MCF 10A (cell line): ENCODE data around the gene C6orf120. TPM values are rescaled to one million over a fixed set of nuclear protein-coding genes. Genes with fewer than 3 reads are reported as not detected.

ENCODE experiments used
- BruUV-seq: library from RNA; stranded (reverse); fragments of 400-500 nt; replicated peaks from 2 replicates; lab custom pipeline; 2021; lab: Mats Ljungman, UMichigan
- CTCF ChIA-PET: fragments of 300-600 bp; sonication (Branson Sonifier 250); formaldehyde crosslinking; extraction: SDS; loops from one replicate; lab custom pipeline; 2021; ENCODE audit warnings: antibody characterized with exemption, inconsistent platforms; lab: Yijun Ruan, JAX
- POLR2A ChIA-PET: fragments of 300-600, 350-650 bp; sonication (Branson Sonifier 250); formaldehyde crosslinking; extraction: SDS; loops from one replicate; lab custom pipeline; 2020; ENCODE audit warnings: antibody characterized with exemption, inconsistent platforms; lab: Yijun Ruan, JAX
- DNase-seq: peaks from one replicate; pipeline ENCODE4 v3.0.0-alpha.2; 2018; ENCODE audit not compliant: unreplicated experiment
- H3K27ac Mint-ChIP-seq: one replicate; pipeline ENCODE4 v1.8.0; 2022; ENCODE audit warnings: mild to moderate bottlenecking, low read depth, mixed read lengths; ENCODE audit not compliant: unreplicated experiment
- H3K27me3 Mint-ChIP-seq: one replicate; pipeline ENCODE4 v1.8.0; 2022; ENCODE audit warnings: mixed read lengths; ENCODE audit not compliant: insufficient read depth, unreplicated experiment
- H3K36me3 Mint-ChIP-seq: one replicate; pipeline ENCODE4 v1.8.0; 2022; ENCODE audit warnings: mild to moderate bottlenecking, moderate library complexity, mixed read lengths; ENCODE audit not compliant: insufficient read depth, unreplicated experiment
- H3K4me1 Mint-ChIP-seq: one replicate; pipeline ENCODE4 v1.8.0; 2022; ENCODE audit warnings: mixed read lengths; ENCODE audit not compliant: insufficient read depth, unreplicated experiment
- H3K4me3 Mint-ChIP-seq: one replicate; pipeline ENCODE4 v1.8.0; 2022; ENCODE audit warnings: mild to moderate bottlenecking, moderate library complexity, mixed read lengths; ENCODE audit not compliant: unreplicated experiment
- H3K9me3 Mint-ChIP-seq: one replicate; pipeline ENCODE4 v1.8.0; 2022; ENCODE audit warnings: mixed read lengths; ENCODE audit not compliant: unreplicated experiment
- CTCF ChIP-seq: fragments of 200-600 bp; IDR thresholded peaks from one replicate; pipeline ENCODE4 v1.8.0; 2022; ENCODE audit warnings: antibody characterized with exemption, mild to moderate bottlenecking; ENCODE audit not compliant: unreplicated experiment
- intact Hi-C: fragments of 100-400 bp; cut with micrococcal nuclease; formaldehyde crosslinking; loops from 2 replicates; pipeline ENCODE4 v1.14.1; 2022
- total RNA-seq: library from RNA; stranded (reverse); gene quantifications from 2 replicates; pipeline ENCODE4 v1.2.3, GENCODE V29; 2022

The C6orf120 gene
- total RNA-seq, 1 experiment from 2014 or later, result 25.3 TPM

- no peak for TF ChIP-seq CTCF
- no peak for DNase-seq
- ChIA-PET CTCF (interaction anchor here (0.6 kb wide), 1 partner anchor 551 kb away, joined by 4 read pairs; no protein-coding TSS in a partner anchor), POLR2A (no interaction called here)
- no peaks in the 10 kb centered on the region for H3K27me3 Mint-ChIP-seq
- H3K27ac Mint-ChIP-seq, result no peak overlapping the region
- BruUV-seq, result no TSS peak
- no peak overlapping the region for H3K4me3 Mint-ChIP-seq
- H3K4me1 Mint-ChIP-seq, result peaks cover under 1% of the 10 kb centered on the region
- H3K9me3 Mint-ChIP-seq, result no peaks in the 10 kb centered on the region
- intact Hi-C loops, result no loop called here
- peaks cover 61% of the 10 kb centered on the region for H3K36me3 Mint-ChIP-seq
Observed at GRCh38 chr6:169664227-169664626, 37.7 kb upstream of the C6orf120 start.

- ChIA-PET POLR2A (no interaction called here), CTCF (no interaction called here)
- no peak overlapping the region for H3K4me3 Mint-ChIP-seq
- TF ChIP-seq CTCF, result no peak
- peaks cover 5% of the 10 kb centered on the region for H3K4me1 Mint-ChIP-seq
- no peaks in the 10 kb centered on the region for H3K9me3 Mint-ChIP-seq
- intact Hi-C loops, result no loop called here
- no peak overlapping the region for H3K27ac Mint-ChIP-seq
- DNase-seq, result no peak
- no TSS peak for BruUV-seq
- H3K27me3 Mint-ChIP-seq, result no peaks in the 10 kb centered on the region
- peaks cover 50% of the 10 kb centered on the region for H3K36me3 Mint-ChIP-seq
Observed at GRCh38 chr6:169665289-169665688, 36.6 kb upstream of the C6orf120 start.

- TF ChIP-seq CTCF, result no peak
- Mint-ChIP-seq H3K27me3 (no peaks in the 10 kb centered on the region), H3K36me3 (peaks cover 51% of the 10 kb centered on the region), H3K4me3 (no peak overlapping the region), H3K27ac (no peak overlapping the region), H3K4me1 (peaks cover 5% of the 10 kb centered on the region), H3K9me3 (no peaks in the 10 kb centered on the region)
- intact Hi-C loops, result no loop called here
- no TSS peak for BruUV-seq
- ChIA-PET POLR2A (interaction anchor here (0.6 kb wide), 1 partner anchor 662 kb away, joined by 3 read pairs; no protein-coding TSS in a partner anchor), CTCF (interaction anchor here (0.6 kb wide), 1 partner anchor 323 kb away, joined by 3 read pairs; no protein-coding TSS in a partner anchor)
- DNase-seq, result no peak
Observed at GRCh38 chr6:169666441-169666840, 35.5 kb upstream of the C6orf120 start.

GRCh38 chr6:169667716-169668115 lies 34.2 kb upstream of the C6orf120 start:
- DNase-seq, result no peak
- intact Hi-C loops, result no loop called here
- Mint-ChIP-seq H3K36me3 (peaks cover 49% of the 10 kb centered on the region), H3K27me3 (no peaks in the 10 kb centered on the region), H3K4me3 (no peak overlapping the region), H3K4me1 (peaks cover 5% of the 10 kb centered on the region), H3K9me3 (no peaks in the 10 kb centered on the region), H3K27ac (no peak overlapping the region)
- CTCF ChIA-PET, result interaction anchor here (1.1 kb wide), 1 partner anchor 29 kb away, joined by 3 read pairs; no protein-coding TSS in a partner anchor
- no peak for TF ChIP-seq CTCF
- no TSS peak for BruUV-seq
- POLR2A ChIA-PET, result interaction anchor here (0.6 to 0.7 kb wide), 2 partner anchors 32 to 330 kb away, joined by 3 read pairs; no protein-coding TSS in a partner anchor
